ENCODE data around the gene ALDH6A1. TPM values are rescaled to one million over a fixed set of nuclear protein-coding genes. Genes with fewer than 3 reads are reported as not detected.

ALDH6A1 gene
- total and polyA plus RNA-seq, 4 donors: 36.8 to 92.5 (median 62.0) TPM

DNA sequence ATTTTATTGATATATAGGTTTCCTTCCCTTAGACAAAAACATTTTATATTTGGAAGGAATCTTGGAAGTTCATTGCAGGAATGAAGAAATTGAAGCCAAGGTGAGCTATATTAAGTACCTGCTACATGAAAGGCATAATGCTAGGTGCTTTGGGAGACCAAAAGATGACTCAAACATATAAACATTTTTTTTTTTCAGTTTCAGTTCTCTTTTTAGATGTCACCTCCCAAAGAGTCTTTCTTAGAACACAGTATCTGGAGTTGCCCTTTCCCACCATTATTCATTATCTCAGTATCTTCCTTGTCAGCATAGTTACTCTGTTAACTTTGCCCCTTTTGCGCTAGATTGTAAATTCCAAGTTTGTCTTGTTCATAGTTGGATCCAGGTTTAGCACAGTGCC is 1.6 kb upstream of the ALDH6A1 start:
- DNase-seq (ENCODE audit: low read depth in 4 of 6, low spot score in 6 of 6): no peak
- Histone ChIP-seq H3K4me1 (ENCODE audit: control insufficient read depth, insufficient read depth, low read length) (peaks cover 12% of the 10 kb centered on the region), H3K27me3 (ENCODE audit: control insufficient read depth, insufficient read depth, low read length) (no peaks in the 10 kb centered on the region), H3K4me3 (ENCODE audit: low read depth, low read length) (peak overlapping the region; percentile 98), H3K27ac (ENCODE audit: low read depth, low read length) (no peak overlapping the region), H3K9me3 (ENCODE audit: control insufficient read depth, insufficient read depth, low read length) (no peaks in the 10 kb centered on the region), H3K36me3 (ENCODE audit: control insufficient read depth, insufficient read depth, low read length) (no peaks in the 10 kb centered on the region)
- WGBS (ENCODE audit: insufficient coverage): no CpG with 5 or more reads among the region's 1 CpG

DNA sequence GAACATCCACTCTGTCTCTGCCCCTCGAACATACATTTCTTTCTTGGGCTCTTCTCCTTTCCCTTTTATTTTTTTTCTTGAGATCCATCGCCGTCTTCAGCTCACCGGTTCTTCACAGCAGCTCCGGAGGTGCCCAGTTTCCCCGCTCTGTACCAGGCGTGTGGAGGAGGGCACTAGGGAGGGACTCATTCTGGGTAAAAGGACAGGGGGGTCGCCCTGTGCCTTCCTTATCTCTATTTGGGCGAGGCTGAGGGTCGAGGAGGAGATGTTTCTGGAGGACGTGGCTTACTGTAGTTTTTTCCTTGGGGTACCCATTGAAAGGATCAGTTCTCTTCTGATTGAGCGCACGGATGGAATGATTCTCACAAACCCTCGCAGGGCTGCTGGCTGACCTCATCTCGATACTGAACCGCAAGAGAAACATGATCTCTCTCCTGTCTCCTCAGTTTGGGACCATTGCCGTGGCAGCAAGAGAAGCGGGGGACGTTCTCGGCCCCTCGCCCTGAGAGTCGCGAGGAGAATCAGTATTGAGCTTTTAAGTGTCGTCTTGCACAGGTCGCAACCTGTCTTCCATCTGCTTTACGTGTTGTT is 889 bp upstream of the ALDH6A1 start:
- Histone ChIP-seq H3K4me3 (ENCODE audit: low read depth, low read length) (peak overlapping the region; percentile 98), H3K27me3 (ENCODE audit: control insufficient read depth, insufficient read depth, low read length) (no peaks in the 10 kb centered on the region), H3K36me3 (ENCODE audit: control insufficient read depth, insufficient read depth, low read length) (no peaks in the 10 kb centered on the region), H3K4me1 (ENCODE audit: control insufficient read depth, insufficient read depth, low read length) (peaks cover 12% of the 10 kb centered on the region), H3K27ac (ENCODE audit: low read depth, low read length) (peak overlapping the region; percentile 85), H3K9me3 (ENCODE audit: control insufficient read depth, insufficient read depth, low read length) (no peaks in the 10 kb centered on the region)
- WGBS (ENCODE audit: insufficient coverage): 0% methylated on average over 23 of the region's 26 CpGs
- DNase-seq (ENCODE audit: low read depth in 4 of 6, low spot score in 6 of 6): peak in 1 of 6 donors; percentile 6

DNA sequence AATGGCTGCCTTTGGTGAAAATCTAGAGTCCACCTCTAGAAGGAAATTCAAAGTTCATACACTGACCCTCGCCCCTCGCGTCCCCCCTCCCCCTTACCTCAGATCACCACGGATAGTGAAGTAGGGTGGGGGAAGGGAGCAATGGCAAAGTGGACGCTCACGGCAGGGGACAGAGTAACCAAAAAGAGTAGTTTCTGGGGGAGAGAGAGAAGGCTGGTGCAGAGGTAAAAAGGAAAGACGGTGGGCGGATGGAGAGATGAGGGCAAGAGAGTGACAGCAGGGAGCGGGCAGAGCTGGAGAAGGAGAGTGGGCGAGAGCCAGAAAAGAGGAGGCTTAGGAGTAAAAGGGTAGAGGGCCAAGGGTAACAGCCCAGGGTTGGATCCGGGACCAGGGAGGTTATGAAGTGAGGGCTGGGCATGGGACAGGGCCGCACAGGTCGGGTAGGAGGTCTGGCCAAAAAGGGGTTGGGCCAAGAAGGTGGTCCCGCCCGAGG is 423 bp downstream of the ALDH6A1 start:
- Histone ChIP-seq H3K9me3 (ENCODE audit: control insufficient read depth, insufficient read depth, low read length) (no peaks in the 10 kb centered on the region), H3K4me3 (ENCODE audit: low read depth, low read length) (peak overlapping the region; percentile 98), H3K27ac (ENCODE audit: low read depth, low read length) (peak overlapping the region; percentile 94), H3K36me3 (ENCODE audit: control insufficient read depth, insufficient read depth, low read length) (no peaks in the 10 kb centered on the region), H3K4me1 (ENCODE audit: control insufficient read depth, insufficient read depth, low read length) (peaks cover 12% of the 10 kb centered on the region), H3K27me3 (ENCODE audit: control insufficient read depth, insufficient read depth, low read length) (no peaks in the 10 kb centered on the region)
- WGBS (ENCODE audit: insufficient coverage): 0% methylated on average over 11 of the region's 15 CpGs
- peak in 1 of 6 donors; percentile 5 for DNase-seq (ENCODE audit: low read depth in 4 of 6, low spot score in 6 of 6)

DNA sequence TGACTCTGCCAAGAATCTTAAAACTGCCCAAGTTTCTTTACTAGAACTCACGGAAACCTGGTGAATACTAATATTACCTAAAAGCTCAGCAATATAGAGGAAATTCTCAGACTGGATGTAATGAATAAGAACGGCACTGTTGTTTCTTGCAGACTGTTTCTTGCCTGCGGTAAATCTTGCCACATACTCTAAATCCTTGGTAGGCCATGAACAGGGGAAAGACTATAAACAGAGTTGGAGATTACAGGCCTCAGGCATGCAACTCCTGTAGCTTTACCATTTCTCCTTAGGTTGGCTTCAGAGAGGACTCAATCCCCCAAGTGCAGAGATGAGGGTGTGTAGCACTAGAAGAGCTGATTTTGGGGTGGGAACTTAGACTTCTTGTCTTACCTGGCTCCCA is 1.1 kb downstream of the ALDH6A1 start:
- Histone ChIP-seq H3K27ac (ENCODE audit: low read depth, low read length) (no peak overlapping the region), H3K27me3 (ENCODE audit: control insufficient read depth, insufficient read depth, low read length) (no peaks in the 10 kb centered on the region), H3K9me3 (ENCODE audit: control insufficient read depth, insufficient read depth, low read length) (no peaks in the 10 kb centered on the region), H3K36me3 (ENCODE audit: control insufficient read depth, insufficient read depth, low read length) (no peaks in the 10 kb centered on the region), H3K4me3 (ENCODE audit: low read depth, low read length) (peak overlapping the region; percentile 98), H3K4me1 (ENCODE audit: control insufficient read depth, insufficient read depth, low read length) (peaks cover 12% of the 10 kb centered on the region)
- no CpG with 5 or more reads among the region's 3 CpGs for WGBS (ENCODE audit: insufficient coverage)
- DNase-seq (ENCODE audit: low read depth in 4 of 6, low spot score in 6 of 6): no peak

DNA sequence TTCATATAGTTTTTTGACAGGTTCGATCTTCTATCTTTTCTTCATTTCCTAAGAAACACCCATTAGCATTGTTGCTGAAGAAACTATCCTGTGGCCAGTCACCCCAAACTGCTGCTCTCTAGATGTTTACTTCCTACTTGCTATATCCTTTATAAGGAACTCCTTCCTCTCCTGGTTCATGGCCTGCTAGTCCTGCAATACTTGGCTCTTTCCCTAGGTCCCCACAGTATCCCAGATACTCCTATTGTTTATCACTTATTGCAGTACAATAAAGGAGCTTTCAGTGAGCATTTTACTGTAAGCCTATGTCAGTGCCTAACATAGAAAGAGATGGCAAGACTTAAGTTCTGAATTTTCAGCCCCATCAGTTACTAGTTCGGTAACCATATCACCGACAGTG is 2.8 kb downstream of the ALDH6A1 start:
- Histone ChIP-seq H3K27ac (ENCODE audit: low read depth, low read length) (no peak overlapping the region), H3K27me3 (ENCODE audit: control insufficient read depth, insufficient read depth, low read length) (no peaks in the 10 kb centered on the region), H3K9me3 (ENCODE audit: control insufficient read depth, insufficient read depth, low read length) (no peaks in the 10 kb centered on the region), H3K36me3 (ENCODE audit: control insufficient read depth, insufficient read depth, low read length) (no peaks in the 10 kb centered on the region), H3K4me3 (ENCODE audit: low read depth, low read length) (no peak overlapping the region), H3K4me1 (ENCODE audit: control insufficient read depth, insufficient read depth, low read length) (peaks cover 11% of the 10 kb centered on the region)
- no CpG with 5 or more reads among the region's 3 CpGs for WGBS (ENCODE audit: insufficient coverage)
- no peak for DNase-seq (ENCODE audit: low read depth in 4 of 6, low spot score in 6 of 6)

DNA sequence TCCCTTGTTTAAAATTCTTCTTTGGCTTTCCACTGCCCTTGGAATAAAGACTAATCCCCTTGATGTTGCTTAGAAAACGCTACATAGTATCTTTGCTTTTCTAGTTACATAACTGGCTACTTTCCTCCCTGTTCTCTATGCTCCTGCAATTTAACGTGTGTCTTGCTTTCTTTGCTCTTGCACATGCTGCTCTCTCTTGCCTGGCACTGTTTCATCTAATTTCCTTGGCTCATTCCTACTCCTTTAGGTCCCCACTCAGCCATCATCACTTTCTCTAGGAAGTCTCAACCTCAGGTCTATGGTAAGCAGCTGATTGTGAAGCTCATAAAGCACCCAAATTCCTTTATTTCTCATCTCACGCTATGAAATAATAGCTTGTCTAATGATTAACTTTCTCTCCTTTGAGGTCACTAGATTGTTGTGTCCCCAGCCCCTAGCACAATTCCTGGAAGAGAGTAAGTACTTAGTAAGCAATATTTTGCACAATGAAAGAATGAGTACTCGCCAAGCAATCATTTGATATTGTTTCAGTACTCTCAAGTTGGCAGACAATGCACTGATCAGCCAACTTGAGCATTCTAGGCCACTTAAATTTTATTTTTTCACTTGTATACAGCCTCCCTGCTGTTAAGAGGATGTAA is 3.3 kb downstream of the ALDH6A1 start:
- no peak overlapping the region for H3K4me3 ChIP-seq (ENCODE audit: low read depth, low read length)
- no peak for DNase-seq (ENCODE audit: low read depth in 4 of 6, low spot score in 6 of 6)
- peaks cover 8% of the 10 kb centered on the region for H3K4me1 ChIP-seq (ENCODE audit: control insufficient read depth, insufficient read depth, low read length)
- H3K27me3 ChIP-seq (ENCODE audit: control insufficient read depth, insufficient read depth, low read length): no peaks in the 10 kb centered on the region
- H3K9me3 ChIP-seq (ENCODE audit: control insufficient read depth, insufficient read depth, low read length): no peaks in the 10 kb centered on the region
- no peak overlapping the region for H3K27ac ChIP-seq (ENCODE audit: low read depth, low read length)
- WGBS (ENCODE audit: insufficient coverage): 64% methylated on average over 2 of the region's 4 CpGs
- H3K36me3 ChIP-seq (ENCODE audit: control insufficient read depth, insufficient read depth, low read length): no peaks in the 10 kb centered on the region

DNA sequence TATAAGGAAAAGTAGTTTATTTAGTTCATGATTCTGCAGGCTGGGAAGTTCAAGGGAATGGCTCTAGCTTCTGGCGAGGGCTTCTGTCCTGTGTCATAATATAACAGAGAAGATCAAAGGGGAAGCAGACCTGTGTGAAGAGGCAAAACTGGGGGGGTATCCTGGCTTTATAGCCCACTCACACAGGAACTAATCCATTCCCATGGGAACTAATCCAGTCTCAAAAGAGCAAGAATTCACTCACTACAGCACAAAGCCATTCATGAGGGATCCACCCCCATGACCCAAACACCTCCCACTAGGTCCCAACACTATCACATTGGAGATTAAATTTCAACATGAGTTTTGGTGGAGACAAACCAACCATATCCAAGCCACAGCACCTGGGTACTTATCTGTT is 6.9 kb downstream of the ALDH6A1 start:
- Histone ChIP-seq H3K27me3 (ENCODE audit: control insufficient read depth, insufficient read depth, low read length) (no peaks in the 10 kb centered on the region), H3K27ac (ENCODE audit: low read depth, low read length) (no peak overlapping the region), H3K9me3 (ENCODE audit: control insufficient read depth, insufficient read depth, low read length) (no peaks in the 10 kb centered on the region), H3K4me3 (ENCODE audit: low read depth, low read length) (no peak overlapping the region), H3K4me1 (ENCODE audit: control insufficient read depth, insufficient read depth, low read length) (no peaks in the 10 kb centered on the region), H3K36me3 (ENCODE audit: control insufficient read depth, insufficient read depth, low read length) (peaks cover 18% of the 10 kb centered on the region)
- WGBS (ENCODE audit: insufficient coverage): 0% methylated on average over 1 of the region's 1 CpG
- DNase-seq (ENCODE audit: low read depth in 4 of 6, low spot score in 6 of 6): no peak

DNA sequence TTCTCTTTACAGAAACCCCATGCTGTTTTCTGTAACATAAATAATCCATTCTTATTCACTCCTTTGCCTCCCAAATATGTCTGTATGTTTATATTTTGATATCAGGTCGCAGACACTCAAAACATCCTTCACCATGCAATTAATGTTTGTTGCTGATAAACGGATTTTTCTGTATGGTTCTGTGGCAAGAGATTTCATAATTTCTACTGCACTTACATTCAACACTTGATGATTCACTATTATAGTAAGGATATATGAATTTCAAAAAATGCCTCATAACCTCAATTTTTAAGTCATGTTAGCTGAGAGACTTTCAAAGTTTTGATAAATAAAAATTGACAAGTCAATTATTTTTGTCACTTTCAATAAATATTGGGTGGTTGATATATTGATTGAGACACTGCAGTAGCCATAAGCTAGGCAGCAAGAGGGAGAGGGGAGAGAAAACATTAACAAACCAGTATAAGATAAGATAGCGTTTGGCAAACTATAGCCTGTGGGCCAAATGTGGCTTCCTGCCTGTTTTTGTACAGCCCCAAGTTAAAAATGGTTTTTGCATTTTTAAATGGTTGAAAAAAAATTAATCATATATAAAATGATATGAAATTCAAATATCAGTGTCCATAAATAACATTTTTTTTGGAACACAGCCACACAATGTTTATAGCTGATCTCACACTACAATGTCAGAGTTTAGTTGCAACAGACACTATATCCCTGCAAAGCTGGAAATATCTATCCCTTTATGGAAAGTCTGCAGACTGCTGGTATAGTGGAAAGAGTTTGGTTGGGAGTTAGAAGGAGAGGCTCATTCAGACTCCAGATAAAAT is 18.3 kb downstream of the ALDH6A1 start:
- no CpG with 5 or more reads among the region's 3 CpGs for WGBS (ENCODE audit: insufficient coverage)
- no peaks in the 10 kb centered on the region for H3K9me3 ChIP-seq (ENCODE audit: control insufficient read depth, insufficient read depth, low read length)
- DNase-seq (ENCODE audit: low read depth in 4 of 6, low spot score in 6 of 6): no peak
- no peaks in the 10 kb centered on the region for H3K27me3 ChIP-seq (ENCODE audit: control insufficient read depth, insufficient read depth, low read length)
- no peak overlapping the region for H3K4me3 ChIP-seq (ENCODE audit: low read depth, low read length)
- no peak overlapping the region for H3K27ac ChIP-seq (ENCODE audit: low read depth, low read length)
- peaks cover 51% of the 10 kb centered on the region for H3K36me3 ChIP-seq (ENCODE audit: control insufficient read depth, insufficient read depth, low read length)
- no peaks in the 10 kb centered on the region for H3K4me1 ChIP-seq (ENCODE audit: control insufficient read depth, insufficient read depth, low read length)

DNA sequence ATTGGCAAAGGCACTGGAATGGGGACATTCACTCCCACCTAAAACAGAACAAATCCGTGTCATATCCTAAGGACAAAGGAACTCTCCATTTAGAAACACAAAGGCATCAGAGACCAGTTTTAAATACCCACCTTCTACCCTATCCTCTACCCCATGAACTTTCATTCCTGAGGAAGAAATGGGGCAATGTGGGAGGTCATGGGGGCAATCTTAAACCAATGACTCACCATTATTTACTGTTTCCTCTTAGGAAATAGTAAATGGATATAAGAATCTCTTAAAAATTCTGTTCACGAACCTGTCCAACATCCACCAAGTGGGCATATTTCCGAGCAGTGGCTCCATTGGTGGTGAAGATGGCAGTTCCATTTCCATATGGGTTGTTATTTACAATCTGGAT is 19.4 kb downstream of the ALDH6A1 start:
- Histone ChIP-seq H3K4me1 (ENCODE audit: control insufficient read depth, insufficient read depth, low read length) (no peaks in the 10 kb centered on the region), H3K4me3 (ENCODE audit: low read depth, low read length) (no peak overlapping the region), H3K9me3 (ENCODE audit: control insufficient read depth, insufficient read depth, low read length) (no peaks in the 10 kb centered on the region), H3K36me3 (ENCODE audit: control insufficient read depth, insufficient read depth, low read length) (peaks cover 50% of the 10 kb centered on the region), H3K27ac (ENCODE audit: low read depth, low read length) (no peak overlapping the region), H3K27me3 (ENCODE audit: control insufficient read depth, insufficient read depth, low read length) (no peaks in the 10 kb centered on the region)
- DNase-seq (ENCODE audit: low read depth in 4 of 6, low spot score in 6 of 6): no peak
- 100% methylated on average over 2 of the region's 3 CpGs for whole genome bisulfite sequencing (ENCODE audit: insufficient coverage)
